ENCODE measurements around the gene SH3BP4.
"Not testable (repeated sequence)": the region's sequence is repeated elsewhere in the genome, so short reads cannot be mapped to it uniquely, and the experiment has no call there.

Gene SH3BP4

GRCh38 chr2:234999740-235000425, 48.1 kb downstream of the SH3BP4 start:
- no peak for DNase-seq

GRCh38 chr2:235000426-235001236, 48.8 kb downstream of the SH3BP4 start:
- DNase-seq: no peak

GRCh38 chr2:235001237-235002133, 49.7 kb downstream of the SH3BP4 start:
- no peak for DNase-seq

- no peak for DNase-seq
These were observed 50.6 kb downstream of the SH3BP4 start for GRCh38 chr2:235002198-235003095.

- no peak for DNase-seq
These were observed 51.4 kb downstream of the SH3BP4 start for GRCh38 chr2:235003096-235003775.

GRCh38 chr2:235004329-235004903, 52.6 kb downstream of the SH3BP4 start:
- DNase-seq: no peak

- DNase-seq: no peak
These were observed 53.2 kb downstream of the SH3BP4 start for GRCh38 chr2:235005023-235005422.

GRCh38 chr2:235005603-235006259, 53.9 kb downstream of the SH3BP4 start:
- no peak for DNase-seq

GRCh38 chr2:235006461-235006860, 54.6 kb downstream of the SH3BP4 start:
- no peak for DNase-seq

GRCh38 chr2:235006986-235007385, 55.2 kb downstream of the SH3BP4 start:
- no peak for DNase-seq

- DNase-seq: no peak
These were observed 56.0 kb downstream of the SH3BP4 start for GRCh38 chr2:235007664-235008457.

GRCh38 chr2:235008584-235009044, 56.8 kb downstream of the SH3BP4 start:
- no peak for DNase-seq

- DNase-seq: no peak
These were observed 57.3 kb downstream of the SH3BP4 start for GRCh38 chr2:235009081-235009480.

- DNase-seq: no peak
These were observed 58.4 kb downstream of the SH3BP4 start for GRCh38 chr2:235010117-235010714.

GRCh38 chr2:235011607-235011928, 59.8 kb downstream of the SH3BP4 start:
- DNase-seq: no peak

GRCh38 chr2:235011929-235012631, 60.3 kb downstream of the SH3BP4 start:
- DNase-seq: no peak

- DNase-seq: no peak
These were observed 65.6 kb downstream of the SH3BP4 start for GRCh38 chr2:235017441-235017840.

GRCh38 chr2:235018838-235019237, 67.0 kb downstream of the SH3BP4 start:
- no peak for DNase-seq

GRCh38 chr2:235020141-235020540, 68.3 kb downstream of the SH3BP4 start:
- not testable (repeated sequence) for DNase-seq
